Mesothelial cell of epicardium (in vitro differentiated cells): ENCODE data around the gene WIZ. TPM values are rescaled to one million over a fixed set of nuclear protein-coding genes. Genes with fewer than 3 reads are reported as not detected.

ENCODE experiments used
- DNase-seq, 2 experiments: peaks; one replicate each; pipeline ENCODE4 v3.0.0; 2021; ENCODE audit warnings: low spot score in 2 of 2; ENCODE audit not compliant: unreplicated experiment in 2 of 2
- H3K27ac Mint-ChIP-seq: 2 replicates; pipeline ENCODE4 v1.8.0; 2021; ENCODE audit warnings: mixed read lengths
- H3K27me3 Mint-ChIP-seq: 2 replicates; pipeline ENCODE4 v1.8.0; 2021; ENCODE audit warnings: low read depth, mixed read lengths
- H3K36me3 Mint-ChIP-seq: 2 replicates; pipeline ENCODE4 v1.8.0; 2021; ENCODE audit warnings: mixed read lengths
- H3K4me1 Mint-ChIP-seq: 2 replicates; pipeline ENCODE4 v1.8.0; 2021; ENCODE audit warnings: mixed read lengths
- H3K4me3 Mint-ChIP-seq: 2 replicates; pipeline ENCODE4 v1.8.0; 2021; ENCODE audit warnings: mild to moderate bottlenecking, moderate library complexity, mixed read lengths
- H3K9me3 Mint-ChIP-seq: 2 replicates; pipeline ENCODE4 v1.8.0; 2021; ENCODE audit warnings: mixed read lengths
- CTCF ChIP-seq: fragments of 200-600 bp; sonication (generic); IDR thresholded peaks from one replicate; pipeline ENCODE4 v1.5.0; 2021; ENCODE audit warnings: antibody characterized with exemption; ENCODE audit not compliant: unreplicated experiment
- total RNA-seq: library from RNA; stranded (reverse); gene quantifications from 3 replicates; pipeline ENCODE4 v1.2.1, GENCODE V29; 2021

WIZ gene
- total RNA-seq, 1 donor from 2014 or later, result 57.5 TPM

GRCh38 chr19:15424692-15425272 lies 25.0 kb downstream of the WIZ start:
- H3K27ac Mint-ChIP-seq, result no peak overlapping the region
- H3K27me3 Mint-ChIP-seq, result no peaks in the 10 kb centered on the region
- no peak for TF ChIP-seq CTCF
- DNase-seq, result no peak
- H3K9me3 Mint-ChIP-seq, result peaks cover 3% of the 10 kb centered on the region
- H3K36me3 Mint-ChIP-seq, result peaks cover 41% of the 10 kb centered on the region
- no peaks in the 10 kb centered on the region for H3K4me1 Mint-ChIP-seq
- no peak overlapping the region for H3K4me3 Mint-ChIP-seq

GRCh38 chr19:15424121-15424520 lies 25.6 kb downstream of the WIZ start:
- H3K9me3 Mint-ChIP-seq, result peaks cover 3% of the 10 kb centered on the region
- DNase-seq, result no peak
- no peak overlapping the region for H3K27ac Mint-ChIP-seq
- peaks cover 1% of the 10 kb centered on the region for H3K4me1 Mint-ChIP-seq
- H3K36me3 Mint-ChIP-seq, result peaks cover 41% of the 10 kb centered on the region
- no peak for TF ChIP-seq CTCF
- H3K27me3 Mint-ChIP-seq, result no peaks in the 10 kb centered on the region
- no peak overlapping the region for H3K4me3 Mint-ChIP-seq

GRCh38 chr19:15423130-15423529 lies 26.6 kb downstream of the WIZ start:
- Mint-ChIP-seq H3K27ac (no peak overlapping the region), H3K36me3 (peaks cover 41% of the 10 kb centered on the region), H3K27me3 (no peaks in the 10 kb centered on the region), H3K4me3 (no peak overlapping the region), H3K9me3 (peaks cover 3% of the 10 kb centered on the region), H3K4me1 (peaks cover 2% of the 10 kb centered on the region)
- no peak for DNase-seq
- TF ChIP-seq CTCF, result no peak

- Mint-ChIP-seq H3K4me1 (peaks cover 8% of the 10 kb centered on the region), H3K9me3 (peaks cover 3% of the 10 kb centered on the region), H3K27me3 (no peaks in the 10 kb centered on the region), H3K4me3 (no peak overlapping the region), H3K27ac (no peak overlapping the region), H3K36me3 (peaks cover 39% of the 10 kb centered on the region)
- no peak for TF ChIP-seq CTCF
- DNase-seq, result no peak
Measured at GRCh38 chr19:15422296-15423075, 27.3 kb downstream of the WIZ start.

- no peak for TF ChIP-seq CTCF
- Mint-ChIP-seq H3K9me3 (peaks cover 3% of the 10 kb centered on the region), H3K27me3 (no peaks in the 10 kb centered on the region), H3K36me3 (peaks cover 33% of the 10 kb centered on the region), H3K4me1 (peaks cover 14% of the 10 kb centered on the region), H3K27ac (peak overlapping the region; percentile 21), H3K4me3 (no peak overlapping the region)
- no peak for DNase-seq
Measured at GRCh38 chr19:15421721-15422260, 28.0 kb downstream of the WIZ start.
